Kidney epithelial cell (primary cell): ENCODE data around the gene ZP2. TPM values are rescaled to one million over a fixed set of nuclear protein-coding genes. Genes with fewer than 3 reads are reported as not detected.

ENCODE experiments used
- DNase-seq: peaks from one replicate; pipeline ENCODE4 v3.0.0-alpha.2; 2010; ENCODE audit warnings: low read depth
- H3K27me3 ChIP-seq: 2 replicates; pipeline ENCODE4 v1.6.0; 2011; ENCODE audit warnings: low read length; ENCODE audit not compliant: control insufficient read depth, insufficient read depth
- H3K36me3 ChIP-seq: 2 replicates; pipeline ENCODE4 v1.5.1; 2011; ENCODE audit warnings: low read length; ENCODE audit not compliant: control insufficient read depth, insufficient read depth
- H3K4me3 ChIP-seq: 2 replicates; pipeline ENCODE4 v1.5.1; 2011; ENCODE audit warnings: low read depth, mild to moderate bottlenecking, control low read depth, low read length
- CTCF ChIP-seq: IDR thresholded peaks from 2 replicates; pipeline ENCODE4 v1.5.1; 2011; ENCODE audit warnings: mild to moderate bottlenecking, moderate library complexity, low read length, control low read depth, inconsistent platforms; ENCODE audit not compliant: insufficient read depth, poor library complexity, severe bottlenecking
- total RNA-seq: library from RNA; depleted of rRNA; stranded (reverse); fragments of >200 nt; gene quantifications from 2 replicates; pipeline ENCODE4 v1.2.3, GENCODE V29; 2015

The ZP2 gene
- total RNA-seq, 1 donor from 2014 or later, result not detected

- Histone ChIP-seq H3K4me3 (no peak overlapping the region), H3K27me3 (no peaks in the 10 kb centered on the region), H3K36me3 (no peaks in the 10 kb centered on the region)
- TF ChIP-seq CTCF, result no peak
- DNase-seq, result no peak
Measured at GRCh38 chr16:21190599-21190998, 20.8 kb downstream of the ZP2 start.

GRCh38 chr16:21190013-21190412, 21.4 kb downstream of the ZP2 start:
- no peak for TF ChIP-seq CTCF
- Histone ChIP-seq H3K27me3 (no peaks in the 10 kb centered on the region), H3K36me3 (no peaks in the 10 kb centered on the region), H3K4me3 (no peak overlapping the region)
- DNase-seq, result no peak

GRCh38 chr16:21189311-21189710, 22.1 kb downstream of the ZP2 start:
- no peak for DNase-seq
- TF ChIP-seq CTCF, result no peak
- no peak overlapping the region for H3K4me3 ChIP-seq

GRCh38 chr16:21186326-21186691, 25.1 kb downstream of the ZP2 start:
- TF ChIP-seq CTCF, result no peak
- no peak overlapping the region for H3K4me3 ChIP-seq
- no peak for DNase-seq
- peaks cover 1% of the 10 kb centered on the region for H3K36me3 ChIP-seq
- H3K27me3 ChIP-seq, result no peaks in the 10 kb centered on the region

More at GRCh38 chr16:21189311-21189710, 22.1 kb downstream of the ZP2 start:
- H3K36me3 ChIP-seq, result no peaks in the 10 kb centered on the region
- no peaks in the 10 kb centered on the region for H3K27me3 ChIP-seq

GRCh38 chr16:21185659-21186325, 25.6 kb downstream of the ZP2 start:
- DNase-seq, result no peak
- no peaks in the 10 kb centered on the region for H3K27me3 ChIP-seq
- H3K4me3 ChIP-seq, result no peak overlapping the region
- TF ChIP-seq CTCF, result no peak
- peaks cover 3% of the 10 kb centered on the region for H3K36me3 ChIP-seq

GRCh38 chr16:21184834-21185233, 26.5 kb downstream of the ZP2 start:
- Histone ChIP-seq H3K36me3 (peaks cover 3% of the 10 kb centered on the region), H3K4me3 (no peak overlapping the region), H3K27me3 (no peaks in the 10 kb centered on the region)
- no peak for DNase-seq
- no peak for TF ChIP-seq CTCF
